ENCODE results near the gene CCDC142.

DNA sequence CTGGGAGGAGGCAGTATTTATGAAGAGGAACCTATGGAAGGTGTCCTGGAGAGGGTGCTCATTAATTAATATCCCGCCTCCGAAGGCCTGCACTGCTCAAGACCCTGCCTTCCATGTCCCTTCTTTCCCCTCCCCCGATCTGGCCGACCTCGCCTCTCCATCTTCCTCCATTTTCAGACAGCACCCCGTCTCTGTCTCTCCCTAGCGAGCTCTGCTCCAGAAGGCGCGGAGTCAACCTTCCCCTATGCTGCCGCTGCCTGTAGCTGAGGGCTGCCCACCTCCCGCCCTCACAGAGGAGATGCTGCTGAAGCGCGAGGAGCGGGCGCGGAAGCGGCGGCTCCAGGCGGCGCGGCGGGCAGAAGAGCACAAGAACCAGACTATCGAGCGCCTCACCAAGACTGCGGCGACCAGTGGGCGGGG lies 25.7 kb downstream of the CCDC142 start:
- TF ChIP-seq EZH2 (IDR thresholded peaks at IDR 0.05; ENCODE audit: borderline replicate concordance, insufficient read depth, low read depth, low read length, poor library complexity, severe bottlenecking) (no peak), CTCF (IDR thresholded peaks at IDR 0.05) (no peak)
